K562 (cell line): ENCODE measurements around the gene LAMA5. TPM values are rescaled to one million over a fixed set of nuclear protein-coding genes. Genes with fewer than 3 reads are reported as not detected.

Source experiments
- ATF3 ChIP-seq, 2 experiments: fragments of 450-650 bp in 1 of 2; sonication (generic) in 1 of 2; formaldehyde crosslinking in 1 of 2; IDR thresholded peaks in 1 of 2; conservative IDR thresholded peaks in 1 of 2; 2 replicates each; pipeline versions ENCODE4 v1.6.1 to v1.8.1; 2016 to 2023; ENCODE audit warnings: mild to moderate bottlenecking in 2 of 2, moderate library complexity in 2 of 2, inconsistent platforms in 1 of 2, missing genetic modification reagents in 1 of 2
- BRF1 ChIP-seq: IDR thresholded peaks from 3 replicates; pipeline ENCODE4 v1.6.1; 2011; ENCODE audit warnings: borderline replicate concordance, mild to moderate bottlenecking; ENCODE audit not compliant: insufficient read length; ENCODE audit errors: extremely low read depth
- CCNT2 ChIP-seq: IDR thresholded peaks from 2 replicates; pipeline ENCODE4 v1.6.1; 2011; ENCODE audit warnings: borderline replicate concordance, low read depth, mild to moderate bottlenecking, moderate library complexity, mixed read lengths, low read length; ENCODE audit not compliant: insufficient read length; ENCODE audit errors: extremely low read depth
- CTCFL ChIP-seq: IDR thresholded peaks from 2 replicates; pipeline ENCODE4 v1.6.1; 2011; ENCODE audit warnings: borderline replicate concordance, low read depth, mild to moderate bottlenecking, moderate library complexity, low read length; ENCODE audit not compliant: insufficient read depth, poor library complexity, severe bottlenecking
- EGR1 ChIP-seq: fragments of 450-650 bp; conservative IDR thresholded peaks from 2 replicates; pipeline ENCODE4 v1.6.1; 2017; ENCODE audit warnings: mild to moderate bottlenecking
- FOXP1 ChIP-seq: sonication (generic); formaldehyde crosslinking; IDR thresholded peaks from 2 replicates; pipeline ENCODE4 v1.8.0; 2022; ENCODE audit warnings: mild to moderate bottlenecking, missing genetic modification reagents
- HDGF ChIP-seq: fragments of 450-650 bp; IDR thresholded peaks from 2 replicates; pipeline ENCODE4 v1.6.1; 2016
- NR0B1 ChIP-seq: fragments of 450-650 bp; IDR thresholded peaks from one replicate; pipeline ENCODE4 v1.6.1; 2018; ENCODE audit warnings: mild to moderate bottlenecking, moderate library complexity; ENCODE audit not compliant: partially characterized antibody
- PHF8 ChIP-seq: fragments of 200-600 bp; sonication (generic); IDR thresholded peaks from 2 replicates; pipeline ENCODE4 v1.6.1; 2012; ENCODE audit warnings: mixed run types, mild to moderate bottlenecking, inconsistent platforms, low read length, moderate library complexity, borderline replicate concordance
- REST ChIP-seq, 2 experiments: fragments of 450-650 bp; formaldehyde crosslinking in 1 of 2; IDR thresholded peaks; 2 replicates each; pipeline versions ENCODE4 v1.4.0 to v1.6.1; 2014 to 2020; ENCODE audit warnings: mild to moderate bottlenecking in 2 of 2, borderline replicate concordance in 1 of 2, low read depth in 1 of 2
- ZNF134 ChIP-seq: fragments of 250-450 bp; sonication (Bioruptor Pico); conservative IDR thresholded peaks from 2 replicates; pipeline ENCODE4 v1.4.0; 2020
- ZNF57 ChIP-seq: fragments of 450-650 bp; formaldehyde crosslinking; IDR thresholded peaks from 2 replicates; pipeline ENCODE4 v1.4.0; 2020; ENCODE audit warnings: mild to moderate bottlenecking, moderate library complexity
- ZNF780A ChIP-seq: fragments of 250-450 bp; sonication (Bioruptor Pico); IDR thresholded peaks from 2 replicates; pipeline ENCODE4 v1.5.0; 2021; ENCODE audit warnings: mild to moderate bottlenecking
- polyA plus RNA-seq, 8 experiments: library from polyadenylated mRNA; depleted of rRNA in 4 of 8; stranded (reverse) in 5 of 8; unstranded in 3 of 8; fragments of >200 nt; fragmentation: Nextera tagmentation in 2 of 8; fragmentation: Illumina TruSeq in 1 of 8; extraction: Ambion mirVana in 2 of 8; extraction: Trizol in 1 of 8; gene quantifications; 2 replicates each; pipeline versions ENCODE4 v1.2.1 to v1.2.3, GENCODE V29; 2011 to 2014; ENCODE audit warnings: inconsistent platforms in 1 of 8, missing spikeins in 1 of 8
- total RNA-seq, 7 experiments: library from RNA; depleted of rRNA in 6 of 7; stranded (reverse); fragments of >200 nt in 6 of 7; fragmentation: Illumina TruSeq in 2 of 7; extraction: Trizol in 2 of 7; gene quantifications; 2 replicates each; pipeline versions ENCODE4 v1.2.1 to v1.2.3, GENCODE V29; 2011 to 2021; ENCODE audit warnings: low replicate concordance in 1 of 7

The LAMA5 gene
- total and polyA plus RNA-seq, 9 of the 15 experiments (the other 6 are each of a cell fraction or from before 2014, with no cell fraction given), result 0.31 to 101 (median 7.8) TPM

- TF ChIP-seq REST (IDR thresholded peaks at IDR 0.05; ENCODE audit: borderline replicate concordance) (peak; percentile 89), REST (CRISPR knock-in tag; IDR thresholded peaks at IDR 0.05; ENCODE audit: low read depth) (no peak), CCNT2 (peak; percentile 29), CTCFL (no peak), BRF1 (no peak), ZNF57 (CRISPR knock-in tag) (no peak), ZNF780A (CRISPR knock-in tag) (no peak), FOXP1 (no peak), ATF3 (IDR thresholded peaks at IDR 0.05) (no peak), ATF3 (CRISPR knock-in tag; conservative IDR thresholded peaks at IDR 0.05) (no peak), ZNF134 (CRISPR knock-in tag) (no peak), PHF8 (peak; percentile 2; the same call in 1 of the 2 replicates), EGR1 (peak; percentile 58), NR0B1 (no peak), HDGF (no peak)
Observed at GRCh38 chr20:62366370-62367135, 559 bp downstream of the LAMA5 start (continued).
